Testis (tissue), 3 donors: ENCODE measurements around the gene ENG. TPM values are rescaled to one million over a fixed set of nuclear protein-coding genes. Genes with fewer than 3 reads are reported as not detected.

Experiments
- DNase-seq: peaks from one replicate; pipeline ENCODE4 v3.0.0-alpha.2; 2019
- H3K27ac ChIP-seq, 2 donors: fragments of 200-600 bp; sonication (generic); one replicate each; pipeline ENCODE4 v1.5.1; 2019
- H3K27me3 ChIP-seq: fragments of 200-600 bp; sonication (generic); one replicate; pipeline ENCODE4 v1.5.1; 2019
- H3K36me3 ChIP-seq: fragments of 200-600 bp; sonication (generic); one replicate; pipeline ENCODE4 v1.5.1; 2017; ENCODE audit warnings: low read depth; ENCODE audit errors: missing control alignments
- H3K4me1 ChIP-seq: fragments of 200-600 bp; sonication (generic); one replicate; pipeline ENCODE4 v1.5.1; 2019
- H3K4me3 ChIP-seq, 2 donors: fragments of 200-600 bp; sonication (generic); one replicate each; pipeline ENCODE4 v1.5.1; 2017 to 2019
- H3K9me3 ChIP-seq: fragments of 200-600 bp; sonication (generic); one replicate; pipeline ENCODE4 v1.5.1; 2017
- POLR2A ChIP-seq: fragments of 450-650 bp; IDR thresholded peaks from one replicate; pipeline ENCODE4 v1.6.1; 2017; ENCODE audit warnings: antibody characterized with exemption, mild to moderate bottlenecking, moderate library complexity
- WGBS, 2 donors: methylation state at CpG; one replicate each; pipeline ENCODE4 v1.1.5; 2018; 5-methylcytosine and 5-hydroxymethylcytosine counted together
- intact Hi-C: fragments of 100-400 bp; cut with DNase I; formaldehyde crosslinking; loops from one replicate; pipeline ENCODE4 v1.15.1; 2023; ENCODE audit warnings: low total_unique reads
- polyA plus RNA-seq: library from polyadenylated mRNA; stranded (reverse); fragments of 350-450 nt; fragmentation: Illumina TruSeq; extraction: RNeasy Lipid Tissue Mini Kit (QIAGEN cat#74804); gene quantifications from one replicate; pipeline ENCODE4 v1.2.3, GENCODE V29; 2014; ENCODE audit warnings: low read depth, low replicate concordance; ENCODE audit not compliant: insufficient read depth
- total RNA-seq, 2 donors: library from RNA; depleted of rRNA; stranded (reverse); fragments of >200 nt; gene quantifications; one replicate each; pipeline ENCODE4 v1.2.3, GENCODE V29; 2016
- TF ChIP-seq, protein P1 (sequence below), 3 experiments: fragments of 450-650 bp in 2 of 3; fragments of 200-600 bp in 1 of 3; sonication (generic) in 1 of 3; IDR thresholded peaks; one replicate each; pipeline ENCODE4 v1.5.1; 2016 to 2019; ENCODE audit warnings: antibody characterized with exemption in 3 of 3, mild to moderate bottlenecking in 2 of 3, moderate library complexity in 1 of 3

ENG gene
- total and polyA plus RNA-seq, 3 donors from 2014 or later = 132 to 214 (median 144) TPM

- intact Hi-C loops = no loop called here
- Histone ChIP-seq H3K4me1 (peaks cover 15% of the 10 kb centered on the region), H3K4me3 (no peak overlapping the region), H3K27ac (peak overlapping the region in 1 of 2 donors; percentile 66), H3K27me3 (no peaks in the 10 kb centered on the region), H3K9me3 (no peaks in the 10 kb centered on the region), H3K36me3 (no peaks in the 10 kb centered on the region)
- WGBS, 2 donors = 49 to 69% methylated on average over 7 to 17 of the region's 17 CpGs
- DNase-seq = no peak
- TF ChIP-seq POLR2A = no peak
- TF ChIP-seq, protein P1, sequence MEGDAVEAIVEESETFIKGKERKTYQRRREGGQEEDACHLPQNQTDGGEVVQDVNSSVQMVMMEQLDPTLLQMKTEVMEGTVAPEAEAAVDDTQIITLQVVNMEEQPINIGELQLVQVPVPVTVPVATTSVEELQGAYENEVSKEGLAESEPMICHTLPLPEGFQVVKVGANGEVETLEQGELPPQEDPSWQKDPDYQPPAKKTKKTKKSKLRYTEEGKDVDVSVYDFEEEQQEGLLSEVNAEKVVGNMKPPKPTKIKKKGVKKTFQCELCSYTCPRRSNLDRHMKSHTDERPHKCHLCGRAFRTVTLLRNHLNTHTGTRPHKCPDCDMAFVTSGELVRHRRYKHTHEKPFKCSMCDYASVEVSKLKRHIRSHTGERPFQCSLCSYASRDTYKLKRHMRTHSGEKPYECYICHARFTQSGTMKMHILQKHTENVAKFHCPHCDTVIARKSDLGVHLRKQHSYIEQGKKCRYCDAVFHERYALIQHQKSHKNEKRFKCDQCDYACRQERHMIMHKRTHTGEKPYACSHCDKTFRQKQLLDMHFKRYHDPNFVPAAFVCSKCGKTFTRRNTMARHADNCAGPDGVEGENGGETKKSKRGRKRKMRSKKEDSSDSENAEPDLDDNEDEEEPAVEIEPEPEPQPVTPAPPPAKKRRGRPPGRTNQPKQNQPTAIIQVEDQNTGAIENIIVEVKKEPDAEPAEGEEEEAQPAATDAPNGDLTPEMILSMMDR (IDR thresholded peaks at IDR 0.05) = no peak
Observed at GRCh38 chr9:127817881-127818434, 36.5 kb downstream of the ENG start.

GRCh38 chr9:127816728-127817127 is 37.7 kb downstream of the ENG start:
- Histone ChIP-seq H3K36me3 (no peaks in the 10 kb centered on the region), H3K4me3 (no peak overlapping the region), H3K9me3 (no peaks in the 10 kb centered on the region), H3K4me1 (peaks cover 13% of the 10 kb centered on the region), H3K27me3 (no peaks in the 10 kb centered on the region), H3K27ac (peak overlapping the region in 1 of 2 donors; percentile 66)
- TF ChIP-seq POLR2A = no peak
- TF ChIP-seq, protein P1 (IDR thresholded peaks at IDR 0.05) = no peak
- DNase-seq = no peak
- WGBS, 2 donors = 55 to 78% methylated on average over 2 to 7 of the region's 8 CpGs
- intact Hi-C loops = no loop called here

DNA sequence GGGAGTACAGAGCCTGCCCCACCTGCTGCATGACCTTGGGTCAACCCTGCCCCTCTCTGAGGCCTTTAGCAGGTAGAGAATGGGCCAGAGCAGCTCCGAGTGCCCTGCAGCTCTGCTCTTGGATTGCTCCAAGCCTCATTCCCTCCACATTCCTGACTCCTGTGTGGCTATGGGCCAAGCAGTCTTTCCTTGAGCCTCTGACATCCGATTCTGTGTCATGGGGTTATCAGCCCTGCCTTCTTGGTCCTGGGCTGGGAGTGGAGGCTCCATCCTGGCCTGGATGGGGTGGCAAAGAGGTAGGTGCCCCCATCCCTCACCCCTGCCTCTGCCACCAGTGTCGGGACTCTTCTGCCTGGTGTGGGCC is 38.1 kb downstream of the ENG start:
- DNase-seq = no peak
- H3K27ac ChIP-seq = peak overlapping the region in 1 of 2 donors; percentile 58
- 50 to 80% methylated on average over 1 to 3 of the region's 3 CpGs for WGBS, 2 donors

DNA sequence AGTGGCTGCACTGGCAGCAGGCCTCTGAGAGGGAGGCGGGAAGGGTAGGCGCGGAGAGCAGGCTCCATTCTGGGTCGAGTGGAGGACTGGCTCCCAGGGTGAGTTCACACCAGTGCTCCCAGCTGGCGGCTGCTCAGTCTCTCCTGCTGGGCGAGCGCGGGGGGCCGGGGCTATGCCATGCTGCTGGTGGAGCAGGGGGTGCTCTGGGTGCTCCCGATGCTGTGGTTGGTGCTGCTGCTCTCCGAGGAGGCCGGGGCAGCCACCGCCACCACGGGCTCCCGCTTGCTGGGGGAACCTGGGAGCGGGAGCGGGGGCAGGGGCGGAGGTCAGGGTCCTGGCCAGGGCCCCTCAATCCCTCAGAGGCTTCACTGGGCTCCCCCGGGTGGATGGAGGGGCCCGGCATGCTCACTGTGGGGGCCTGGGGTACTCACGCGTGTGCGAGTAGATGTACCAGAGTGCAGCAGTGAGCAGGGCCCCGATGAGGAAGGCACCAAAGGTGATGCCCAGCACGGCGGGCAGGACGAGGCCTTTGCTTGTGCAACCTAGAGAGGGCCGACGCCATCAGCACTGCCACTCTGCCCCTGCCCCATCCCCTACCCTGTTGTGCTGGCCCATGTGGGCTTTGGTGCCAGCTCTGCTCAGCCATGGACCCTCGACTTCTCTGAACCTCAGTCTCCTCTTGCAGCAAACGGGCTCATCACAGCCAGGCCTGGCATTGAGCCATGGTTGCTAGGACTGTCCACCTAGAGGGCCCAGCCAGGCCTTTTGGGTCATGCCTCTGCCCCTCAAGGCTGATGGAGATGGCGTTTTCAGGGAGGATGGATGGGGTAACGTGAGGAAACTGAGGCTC is 38.7 kb downstream of the ENG start:
- H3K4me1 ChIP-seq = peaks cover 13% of the 10 kb centered on the region
- no peak overlapping the region for H3K27ac ChIP-seq
- 61 to 83% methylated on average over 7 to 33 of the region's 33 CpGs for WGBS, 2 donors
- intact Hi-C loops = no loop called here
- no peaks in the 10 kb centered on the region for H3K36me3 ChIP-seq
- DNase-seq = no peak
- no peaks in the 10 kb centered on the region for H3K9me3 ChIP-seq
- H3K4me3 ChIP-seq = no peak overlapping the region
- TF ChIP-seq, protein P1 (IDR thresholded peaks at IDR 0.05) = no peak
- TF ChIP-seq POLR2A = no peak
- no peaks in the 10 kb centered on the region for H3K27me3 ChIP-seq

More for the DNA sequence above, 38.1 kb downstream of the ENG start:
- Histone ChIP-seq H3K4me1 (peaks cover 13% of the 10 kb centered on the region), H3K9me3 (no peaks in the 10 kb centered on the region), H3K4me3 (no peak overlapping the region), H3K27me3 (no peaks in the 10 kb centered on the region), H3K36me3 (no peaks in the 10 kb centered on the region)
- intact Hi-C loops = no loop called here
- TF ChIP-seq, protein P1 (IDR thresholded peaks at IDR 0.05) = no peak
- TF ChIP-seq POLR2A = no peak
